NCI-H1105 (cell line): ENCODE data around the gene KIF24.
"Not testable (repeated sequence)": the region's sequence is repeated elsewhere in the genome, so short reads cannot be mapped to it uniquely, and the experiment has no call there.

Experiments used
- DNase-seq: peaks from one replicate; lab custom pipeline; 2025; lab: John Stamatoyannopoulos, UW

The KIF24 gene

GRCh38 chr9:34362614-34363214 lies 33.6 kb upstream of the KIF24 start:
- DNase-seq, result no peak

- DNase-seq, result not testable (repeated sequence)
Measured at GRCh38 chr9:34352957-34353356, 23.9 kb upstream of the KIF24 start.

- DNase-seq, result not testable (repeated sequence)
Measured at GRCh38 chr9:34352122-34352652, 23.1 kb upstream of the KIF24 start.

- DNase-seq, result no peak
Measured at GRCh38 chr9:34349324-34349723, 20.3 kb upstream of the KIF24 start.

- DNase-seq, result no peak
Measured at GRCh38 chr9:34347800-34348158, 18.7 kb upstream of the KIF24 start.

- no peak for DNase-seq
Measured at GRCh38 chr9:34346873-34347799, 18.1 kb upstream of the KIF24 start.

GRCh38 chr9:34343605-34344004 lies 14.5 kb upstream of the KIF24 start:
- no peak for DNase-seq

GRCh38 chr9:34343090-34343489 lies 14.0 kb upstream of the KIF24 start:
- no peak for DNase-seq

GRCh38 chr9:34341659-34342295 lies 12.7 kb upstream of the KIF24 start:
- DNase-seq, result no peak

- no peak for DNase-seq
Measured at GRCh38 chr9:34338665-34339385, 9.8 kb upstream of the KIF24 start.

GRCh38 chr9:34338079-34338478 lies 9.0 kb upstream of the KIF24 start:
- not testable (repeated sequence) for DNase-seq

- no peak for DNase-seq
Measured at GRCh38 chr9:34337403-34337802, 8.3 kb upstream of the KIF24 start.

GRCh38 chr9:34335376-34335775 lies 6.3 kb upstream of the KIF24 start:
- DNase-seq, result no peak

- DNase-seq, result no peak
Measured at GRCh38 chr9:34334916-34335315, 5.8 kb upstream of the KIF24 start.

GRCh38 chr9:34334337-34334824 lies 5.3 kb upstream of the KIF24 start:
- no peak for DNase-seq

GRCh38 chr9:34333836-34334235 lies 4.8 kb upstream of the KIF24 start:
- no peak for DNase-seq

- no peak for DNase-seq
Measured at GRCh38 chr9:34332076-34332964, 3.3 kb upstream of the KIF24 start.

- no peak for DNase-seq
Measured at GRCh38 chr9:34331196-34331595, 2.1 kb upstream of the KIF24 start.

- no peak for DNase-seq
Measured at GRCh38 chr9:34328500-34328986, 525 bp downstream of the KIF24 start.

- no peak for DNase-seq
Measured at GRCh38 chr9:34326690-34327089, 2.4 kb downstream of the KIF24 start.
